Ovary (tissue), 3 donors: Measurements from ENCODE around the gene TBX1.

Experiments used
- EP300 ChIP-seq: sonication (generic); formaldehyde crosslinking; IDR thresholded peaks from one replicate; pipeline ENCODE4 v1.6.1; 2017; ENCODE audit warnings: antibody characterized with exemption
- TF ChIP-seq, protein P1 (sequence below), 3 donors: fragments of 450-650 bp in 2 of 3; fragments of 200-600 bp in 1 of 3; IDR thresholded peaks; one replicate each; pipeline versions ENCODE4 v1.5.1 to v1.8.0; 2016 to 2022; ENCODE audit warnings: antibody characterized with exemption in 3 of 3, mild to moderate bottlenecking in 1 of 3
- donor health status: DM: no; HTN: no; CAD: no.

DNA sequence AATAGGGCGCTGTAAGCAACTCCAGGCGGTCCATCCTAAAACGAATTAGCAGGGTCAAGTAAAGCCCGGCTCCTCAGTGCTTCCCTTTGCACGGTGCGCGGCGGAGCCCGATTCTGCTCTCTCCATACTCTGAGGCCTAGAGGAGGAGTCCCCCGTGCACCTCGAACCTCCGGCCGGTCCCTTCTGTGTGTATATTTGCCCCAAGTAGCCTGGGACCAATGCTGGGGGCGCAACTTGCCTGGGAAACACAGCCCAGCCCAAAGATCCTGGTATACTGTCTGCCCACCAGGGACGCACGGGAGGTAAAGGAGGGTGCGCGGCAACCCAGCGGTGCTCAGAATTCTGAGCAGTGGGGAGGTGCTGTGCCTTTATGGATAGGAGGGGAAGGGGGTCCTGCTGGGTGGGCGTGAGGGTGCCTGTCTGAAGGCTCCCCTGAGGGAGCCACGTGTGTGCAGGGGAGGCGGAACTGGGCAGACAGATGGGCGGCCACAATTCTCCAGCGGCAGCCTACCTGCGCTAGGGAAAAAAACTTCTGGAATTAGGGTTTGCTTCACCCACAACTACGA, 4.8 kb upstream of the TBX1 start:
- TF ChIP-seq, protein P1, sequence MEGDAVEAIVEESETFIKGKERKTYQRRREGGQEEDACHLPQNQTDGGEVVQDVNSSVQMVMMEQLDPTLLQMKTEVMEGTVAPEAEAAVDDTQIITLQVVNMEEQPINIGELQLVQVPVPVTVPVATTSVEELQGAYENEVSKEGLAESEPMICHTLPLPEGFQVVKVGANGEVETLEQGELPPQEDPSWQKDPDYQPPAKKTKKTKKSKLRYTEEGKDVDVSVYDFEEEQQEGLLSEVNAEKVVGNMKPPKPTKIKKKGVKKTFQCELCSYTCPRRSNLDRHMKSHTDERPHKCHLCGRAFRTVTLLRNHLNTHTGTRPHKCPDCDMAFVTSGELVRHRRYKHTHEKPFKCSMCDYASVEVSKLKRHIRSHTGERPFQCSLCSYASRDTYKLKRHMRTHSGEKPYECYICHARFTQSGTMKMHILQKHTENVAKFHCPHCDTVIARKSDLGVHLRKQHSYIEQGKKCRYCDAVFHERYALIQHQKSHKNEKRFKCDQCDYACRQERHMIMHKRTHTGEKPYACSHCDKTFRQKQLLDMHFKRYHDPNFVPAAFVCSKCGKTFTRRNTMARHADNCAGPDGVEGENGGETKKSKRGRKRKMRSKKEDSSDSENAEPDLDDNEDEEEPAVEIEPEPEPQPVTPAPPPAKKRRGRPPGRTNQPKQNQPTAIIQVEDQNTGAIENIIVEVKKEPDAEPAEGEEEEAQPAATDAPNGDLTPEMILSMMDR (IDR thresholded peaks at IDR 0.05): no peak
- no peak for TF ChIP-seq EP300
